Right kidney (tissue), 1 donor: ENCODE measurements around the gene ULBP1.
"Not testable (repeated sequence)": the region's sequence is repeated elsewhere in the genome, so short reads cannot be mapped to it uniquely, and the experiment has no call there.

Source experiments
- DNase-seq: peaks from one replicate; pipeline ENCODE4 v3.0.0-alpha.2; 2016

Gene ULBP1

DNA sequence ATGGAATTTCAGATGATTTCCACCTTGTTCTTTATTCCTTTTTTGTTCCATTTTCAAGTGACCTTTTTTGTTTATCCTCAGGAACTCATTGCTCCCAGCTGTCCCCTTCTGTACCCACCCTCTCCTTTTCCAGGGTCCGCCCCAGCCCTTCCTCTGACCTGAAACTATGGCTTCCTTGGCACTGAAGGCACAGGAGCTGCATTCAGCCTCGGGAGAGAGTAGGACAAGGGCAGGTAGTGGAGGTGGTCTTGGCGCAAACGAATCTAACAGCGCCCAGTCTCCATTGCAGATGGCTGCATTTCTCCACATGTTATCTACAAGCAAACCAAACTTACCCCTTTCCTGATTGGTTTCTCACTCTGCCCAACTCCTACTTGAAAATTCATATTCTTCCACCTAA is 30.7 kb upstream of the ULBP1 start:
- no peak for DNase-seq

DNA sequence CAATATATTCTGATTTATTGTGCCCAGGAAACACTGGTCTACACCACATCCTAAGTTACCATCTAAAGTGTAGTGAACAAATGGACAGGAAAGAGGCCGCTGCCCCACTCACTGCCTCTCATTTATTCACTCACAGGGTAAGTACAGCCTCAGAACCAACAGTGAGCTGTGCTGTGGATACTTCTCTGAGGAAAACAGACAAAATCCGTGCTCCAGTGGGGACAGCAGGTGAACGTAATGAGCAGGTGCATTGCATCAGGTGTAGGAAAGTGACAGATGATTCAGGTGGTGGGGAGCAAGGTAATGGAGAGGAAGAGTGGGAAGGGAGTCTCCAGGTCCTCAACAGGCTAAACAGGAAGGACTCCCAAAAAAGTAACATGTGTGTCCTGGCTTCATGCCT is 30.3 kb upstream of the ULBP1 start:
- DNase-seq, result no peak

DNA sequence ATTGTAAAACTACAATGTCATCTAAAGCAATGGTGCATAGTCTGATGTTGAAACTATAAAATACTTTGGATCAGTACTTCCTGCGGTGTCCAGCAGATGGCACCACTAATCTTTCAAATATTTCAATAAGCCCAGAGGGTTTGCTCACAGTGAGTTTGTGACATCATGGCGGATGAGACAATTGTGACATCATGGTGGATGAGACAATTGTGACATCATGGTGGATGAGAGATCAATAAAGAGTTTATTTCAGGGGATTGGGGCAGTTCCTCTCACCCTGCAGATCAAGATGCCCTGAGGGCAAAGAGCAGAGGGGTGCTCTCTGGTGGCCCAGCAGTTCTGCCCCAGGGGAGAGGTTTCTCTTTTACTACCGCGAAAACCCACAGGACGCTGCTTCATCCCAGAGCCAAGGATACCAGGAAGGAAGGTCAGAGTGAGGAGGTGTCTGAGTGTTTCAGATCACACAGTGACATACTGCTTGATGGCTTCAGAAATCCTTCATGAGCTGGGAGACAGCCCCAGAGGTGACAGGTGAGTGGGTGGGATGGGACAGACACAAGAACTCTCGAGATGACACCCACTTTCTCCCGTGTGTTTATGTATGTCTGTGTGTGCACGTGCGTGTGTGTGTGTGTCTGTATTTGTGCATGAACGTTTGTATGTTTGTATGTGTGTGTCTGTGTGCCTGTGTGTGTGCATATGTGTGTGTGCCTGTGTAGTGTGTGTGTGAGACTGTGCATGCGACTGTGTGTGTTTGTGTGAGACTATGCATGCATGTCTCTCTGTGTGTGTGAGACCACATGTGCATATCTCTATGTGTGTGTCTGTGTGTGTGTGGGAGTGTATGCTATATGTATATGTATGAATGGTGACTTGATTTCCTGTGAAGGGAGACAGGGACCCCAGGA is 29.2 kb upstream of the ULBP1 start:
- peak; percentile 42 for DNase-seq

DNA sequence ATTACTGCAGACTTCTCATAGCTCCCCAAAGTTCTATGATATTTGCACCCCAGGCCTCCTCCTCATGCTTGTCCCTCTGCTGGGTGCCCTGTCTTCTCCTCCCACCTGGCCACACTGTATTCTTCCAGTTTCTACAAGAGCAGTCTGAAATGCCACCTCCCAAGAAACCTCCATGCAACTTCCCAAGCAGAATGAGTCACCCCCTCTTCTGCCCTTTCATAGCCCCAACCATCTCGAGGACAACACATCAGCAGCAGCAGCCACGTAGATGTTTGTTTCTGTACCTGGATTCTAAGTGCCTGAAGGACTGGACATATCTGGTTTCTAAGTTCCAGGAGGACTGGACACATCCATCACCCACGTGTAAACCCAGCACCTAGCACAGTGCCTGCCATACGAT is 28.5 kb upstream of the ULBP1 start:
- no peak for DNase-seq

DNA sequence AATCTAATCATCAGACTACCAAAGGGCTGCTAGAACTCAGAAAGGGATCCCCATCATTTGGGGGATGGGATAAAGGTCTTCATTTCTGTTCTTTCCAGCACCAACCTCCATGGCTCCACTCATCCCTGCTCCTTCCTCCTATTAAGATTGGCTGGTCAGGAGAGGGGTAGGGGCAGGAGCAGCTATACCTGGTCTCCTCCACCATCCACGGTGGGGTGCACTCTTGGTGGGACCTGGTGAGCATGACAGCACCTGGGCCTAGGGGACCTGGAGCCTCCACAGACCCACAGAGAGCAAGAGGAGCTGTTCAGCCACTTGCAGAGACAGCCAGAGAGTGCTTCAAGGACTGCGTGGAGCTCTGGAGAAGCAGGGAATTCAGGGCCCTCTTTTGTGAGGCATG is 28.1 kb upstream of the ULBP1 start:
- DNase-seq, result no peak

DNA sequence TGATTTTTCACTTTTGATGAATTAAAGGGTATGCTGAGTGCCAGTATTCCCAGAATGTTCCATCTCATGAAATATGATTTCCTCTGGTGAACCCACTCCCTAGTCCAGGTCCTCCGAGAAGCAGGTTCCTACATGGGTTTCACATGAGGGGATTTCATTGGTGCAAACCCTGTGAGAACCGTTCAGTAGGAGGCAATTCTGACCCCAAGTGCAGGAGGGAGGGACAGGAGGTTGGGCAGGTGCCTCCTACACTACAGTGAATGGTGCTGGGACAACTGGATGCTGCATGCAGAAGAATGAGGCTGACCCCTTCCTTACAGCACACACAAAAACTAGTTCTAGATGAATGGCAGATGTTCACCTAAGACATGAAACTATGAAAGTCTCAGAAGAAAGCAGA is 27.0 kb upstream of the ULBP1 start:
- no peak for DNase-seq

DNA sequence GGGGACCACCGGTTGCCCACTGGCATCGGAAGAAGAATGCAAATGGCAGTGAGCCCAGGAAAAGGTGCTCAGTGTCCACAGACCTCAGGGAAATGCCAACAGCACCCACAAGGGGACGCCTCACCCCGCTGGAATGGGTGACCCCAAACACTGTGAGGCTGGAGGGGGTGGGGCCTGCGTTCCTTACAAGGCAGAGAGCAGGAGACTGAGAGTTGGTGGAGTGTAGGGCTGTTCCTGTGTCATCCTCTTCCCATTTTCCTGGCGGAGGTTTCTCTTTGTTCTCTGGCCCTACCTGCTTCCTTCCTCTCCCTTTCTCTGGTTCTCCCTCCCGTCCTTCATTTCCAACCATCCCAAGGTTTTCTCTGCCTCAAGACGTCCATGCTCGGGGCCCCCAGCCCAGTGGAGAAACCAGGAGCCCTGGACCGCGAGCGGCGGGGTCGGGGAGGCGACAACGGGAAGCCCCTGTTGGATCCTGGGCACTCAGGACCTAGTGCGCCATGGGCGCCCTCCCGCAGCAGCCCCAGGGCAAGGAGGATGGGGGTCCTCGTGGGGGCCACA is 25.7 kb upstream of the ULBP1 start:
- DNase-seq, result not testable (repeated sequence)

DNA sequence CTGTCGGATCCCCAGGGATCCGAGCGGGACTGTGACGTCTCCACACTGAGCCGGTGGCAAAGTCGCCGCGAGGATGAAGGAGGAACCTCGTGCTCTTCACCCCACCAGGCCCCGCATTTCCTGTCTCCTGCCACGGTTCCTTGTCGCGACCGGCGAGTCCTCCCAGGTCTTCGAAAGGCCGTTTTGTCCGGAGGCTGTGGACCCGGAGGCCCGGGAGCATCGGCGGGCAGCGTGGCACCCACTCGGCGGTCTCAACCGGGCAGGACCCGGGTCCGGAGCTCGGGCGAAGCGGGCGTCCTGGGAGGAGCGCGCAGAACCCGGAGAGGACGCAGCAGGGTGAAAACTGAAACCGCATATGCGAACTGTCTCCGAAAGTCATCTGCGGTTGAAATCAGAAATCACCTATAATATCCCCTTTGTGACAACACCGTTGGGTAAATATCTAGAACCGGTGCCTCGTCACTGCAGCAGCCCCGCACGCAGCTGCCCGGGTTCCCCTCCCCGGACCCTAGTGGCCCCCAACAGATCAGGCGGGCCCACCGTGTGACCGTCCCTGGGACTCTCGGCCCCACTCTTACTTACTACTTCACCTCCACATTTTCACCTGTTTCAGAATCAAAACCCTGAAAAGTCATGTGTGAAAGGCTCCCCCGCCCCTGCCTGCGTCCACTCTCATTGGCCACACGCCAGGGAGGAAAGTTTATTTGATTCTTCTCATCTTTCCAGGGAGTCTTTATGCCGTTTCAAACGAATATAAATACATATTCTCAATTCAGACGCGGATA is 25.0 kb upstream of the ULBP1 start:
- DNase-seq, result peak; percentile 70

DNA sequence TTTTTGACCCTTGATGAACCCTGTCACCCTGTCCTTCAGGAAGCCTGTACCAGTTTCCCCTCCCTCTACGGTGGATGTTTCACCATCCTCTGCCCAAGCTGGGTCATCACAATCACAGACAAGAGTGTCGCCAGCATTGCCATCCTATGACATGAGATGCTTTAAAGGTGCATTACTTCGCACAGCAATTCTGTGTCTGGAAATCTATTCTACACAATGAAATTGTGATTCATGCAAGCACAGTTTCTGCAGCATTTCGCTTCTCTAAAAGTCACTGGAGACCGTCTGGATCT is 24.4 kb upstream of the ULBP1 start:
- DNase-seq, result no peak

DNA sequence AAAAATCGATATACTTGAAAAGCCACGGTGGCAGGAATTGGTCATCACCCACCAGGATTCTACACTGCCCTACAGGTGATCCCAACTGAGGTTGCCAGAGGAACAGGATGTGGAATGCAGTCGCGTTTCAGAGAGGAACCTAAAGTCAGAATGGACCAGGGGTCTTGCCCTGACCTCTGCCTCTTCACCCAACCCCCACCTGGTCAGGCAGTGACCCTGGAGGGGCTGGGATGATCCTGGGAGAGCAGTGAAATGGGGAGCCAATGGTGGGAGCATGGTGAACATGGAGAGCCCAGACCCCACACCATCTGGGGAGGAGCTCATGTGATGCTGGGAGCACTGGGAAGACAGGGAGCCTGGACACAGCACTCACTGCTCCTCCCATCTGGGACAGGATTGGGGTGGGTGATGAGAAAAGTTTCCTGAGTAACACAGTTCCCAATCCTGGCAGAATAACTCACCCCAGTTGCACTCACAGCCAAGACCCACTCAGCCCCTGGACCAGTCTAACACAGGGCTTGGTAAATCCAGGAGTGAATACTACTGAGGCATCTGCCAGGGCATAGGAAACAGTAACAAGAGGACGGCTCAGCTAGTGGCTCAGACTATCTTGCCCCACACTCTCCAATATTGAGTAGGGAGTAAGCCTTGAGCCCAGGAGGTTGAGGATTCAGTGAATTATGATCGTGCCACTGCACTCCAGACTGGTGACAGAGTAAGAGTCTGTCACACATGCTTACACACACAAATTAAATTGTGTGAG is 23.7 kb upstream of the ULBP1 start:
- no peak for DNase-seq

DNA sequence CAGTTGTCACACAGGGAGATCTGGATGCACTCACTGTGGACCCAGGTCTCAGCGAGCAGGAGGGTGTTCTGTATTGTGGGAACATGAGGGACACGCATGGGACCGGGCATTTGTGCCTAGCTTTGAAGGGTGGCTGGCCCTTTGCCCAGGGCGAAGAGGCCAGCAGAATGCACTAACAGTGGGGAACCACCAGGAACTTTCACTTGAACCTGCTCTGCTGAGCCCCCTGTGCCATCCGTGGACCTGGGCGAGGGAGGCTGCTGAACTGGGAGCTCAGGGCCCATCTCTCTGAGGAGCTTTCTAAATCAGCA is 23.1 kb upstream of the ULBP1 start:
- DNase-seq, result no peak

DNA sequence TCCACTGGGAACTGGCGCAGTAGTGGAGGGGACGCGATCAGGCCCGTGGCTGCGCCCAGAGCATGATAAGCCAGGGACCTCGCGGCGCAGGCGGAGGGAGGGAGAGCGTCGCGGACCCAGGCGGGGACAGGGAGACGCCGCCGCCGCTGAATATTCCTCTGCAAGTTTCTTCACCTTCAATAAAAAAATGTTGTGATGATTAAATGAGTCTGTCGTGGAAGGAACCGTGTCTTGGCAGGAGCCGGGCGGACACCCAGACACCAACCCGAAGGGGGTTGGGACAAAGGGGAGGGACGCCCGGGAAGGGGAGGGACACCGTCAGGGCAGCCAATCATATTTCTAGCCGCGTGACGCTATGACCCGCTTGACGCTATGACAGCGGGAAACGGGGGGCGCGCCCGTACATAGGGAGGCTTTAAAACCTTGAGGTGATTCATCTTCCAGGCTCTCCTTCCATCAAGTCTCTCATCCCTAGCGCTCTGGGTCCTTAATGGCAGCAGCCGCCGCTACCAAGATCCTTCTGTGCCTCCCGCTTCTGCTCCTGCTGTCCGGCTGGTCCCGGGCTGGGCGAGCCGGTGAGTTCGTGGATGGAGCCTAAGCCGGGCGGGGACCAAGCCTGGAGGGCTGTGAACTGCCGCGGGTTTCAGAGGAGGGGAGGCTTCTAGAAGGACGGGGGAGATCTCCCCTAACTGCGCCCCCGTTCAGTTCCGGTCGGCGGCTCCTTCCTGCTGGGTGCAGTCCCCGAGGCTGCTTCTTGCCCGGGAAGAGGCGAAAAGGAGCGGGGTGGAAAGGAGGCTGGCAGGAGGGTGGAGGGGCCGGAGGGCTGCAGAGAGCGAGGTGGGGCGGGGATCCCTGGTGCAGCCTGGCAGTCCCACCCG is 21.9 kb upstream of the ULBP1 start, which contains the start of gene ULBP2:
ULBP2 (plus strand) TSS at position 432 of the 878 bp plus-strand sequence; CDS start at position 491, 59 bp downstream.
- peak; percentile 85 for DNase-seq

DNA sequence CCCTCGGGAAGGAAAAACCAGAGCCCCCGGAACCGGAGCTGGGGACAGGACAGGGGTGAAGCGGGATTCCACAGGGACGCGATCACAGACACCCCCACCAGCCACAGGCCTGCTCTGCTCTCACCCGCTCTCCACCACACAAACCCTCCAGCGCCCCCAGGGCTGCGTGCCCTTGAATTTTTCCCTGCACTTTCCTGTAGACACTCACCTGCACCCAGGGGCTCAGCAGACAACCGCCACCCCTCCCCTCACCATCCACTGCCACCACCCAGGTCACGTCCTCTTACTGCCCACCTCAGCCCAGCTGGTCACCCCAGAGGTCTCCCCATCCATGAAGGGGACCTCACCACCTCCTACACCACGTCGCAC is 21.3 kb upstream of the ULBP1 start:
- DNase-seq, result no peak

DNA sequence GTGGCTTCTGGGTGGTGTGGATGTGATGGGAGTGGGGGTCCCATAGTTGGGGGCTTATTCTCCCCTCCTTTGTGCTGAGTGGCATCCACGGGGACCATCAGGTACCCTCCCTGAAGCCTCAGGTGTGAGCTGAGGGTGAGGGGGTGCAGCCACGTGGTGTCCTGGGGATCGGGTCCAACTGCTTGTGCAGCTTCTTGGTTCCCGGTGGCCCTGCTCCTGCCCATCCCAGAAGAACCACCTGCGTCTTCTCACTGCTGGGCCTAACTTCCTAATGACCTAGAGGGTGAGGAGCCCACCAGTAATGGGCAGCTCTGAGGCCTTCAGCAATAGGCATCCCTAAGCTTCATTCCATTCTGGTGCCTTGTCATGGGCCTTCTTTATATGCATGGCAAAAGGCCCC is 20.4 kb upstream of the ULBP1 start:
- not testable (repeated sequence) for DNase-seq

DNA sequence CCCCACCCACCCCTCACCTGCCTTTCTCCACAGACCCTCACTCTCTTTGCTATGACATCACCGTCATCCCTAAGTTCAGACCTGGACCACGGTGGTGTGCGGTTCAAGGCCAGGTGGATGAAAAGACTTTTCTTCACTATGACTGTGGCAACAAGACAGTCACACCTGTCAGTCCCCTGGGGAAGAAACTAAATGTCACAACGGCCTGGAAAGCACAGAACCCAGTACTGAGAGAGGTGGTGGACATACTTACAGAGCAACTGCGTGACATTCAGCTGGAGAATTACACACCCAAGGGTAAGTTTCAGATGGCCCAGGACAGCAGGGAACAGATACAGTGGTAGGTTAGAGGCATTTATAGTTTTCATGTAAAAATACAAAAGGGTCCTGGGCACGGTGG is 18.5 kb upstream of the ULBP1 start:
- DNase-seq, result not testable (repeated sequence)

DNA sequence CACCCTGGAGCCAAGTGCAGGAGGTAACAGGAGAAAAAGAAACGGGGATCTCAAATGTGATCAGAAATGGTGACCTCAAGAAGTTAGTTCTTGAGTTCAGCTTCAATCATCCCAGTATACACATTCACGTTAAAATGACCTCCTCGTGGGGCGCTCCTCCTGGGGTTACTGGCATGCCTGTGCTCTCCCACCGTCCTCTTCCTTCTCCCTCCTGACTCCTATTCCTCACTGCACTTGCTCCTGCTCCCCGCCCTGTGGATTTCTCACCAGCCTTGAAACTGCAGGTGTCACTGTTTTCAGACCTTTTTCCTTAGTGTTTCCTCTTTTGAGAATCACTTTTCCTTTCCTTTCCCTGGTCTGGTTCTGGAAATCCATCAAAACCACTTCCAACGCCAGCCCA is 17.1 kb upstream of the ULBP1 start:
- DNase-seq, result not testable (repeated sequence)

DNA sequence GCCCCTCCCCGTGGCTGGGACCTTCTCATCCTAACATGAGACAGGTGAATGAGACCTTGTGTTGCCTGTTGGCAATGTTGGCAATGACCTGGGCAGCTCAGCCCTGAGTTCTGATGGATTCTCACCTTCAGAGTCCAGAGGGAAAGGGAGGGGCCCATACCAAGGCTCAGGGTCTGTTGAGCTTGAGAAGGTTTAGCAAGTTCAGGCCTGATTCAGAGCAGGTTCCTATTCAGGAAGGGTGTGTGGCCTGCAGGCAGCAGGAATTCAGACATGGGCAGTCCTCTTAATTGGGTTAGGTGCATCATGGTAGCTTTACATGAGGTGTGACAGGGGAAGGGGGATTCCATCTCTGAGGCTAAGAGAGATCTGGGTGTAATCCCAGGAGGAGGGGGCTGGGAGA is 16.2 kb upstream of the ULBP1 start:
- DNase-seq, result not testable (repeated sequence)

DNA sequence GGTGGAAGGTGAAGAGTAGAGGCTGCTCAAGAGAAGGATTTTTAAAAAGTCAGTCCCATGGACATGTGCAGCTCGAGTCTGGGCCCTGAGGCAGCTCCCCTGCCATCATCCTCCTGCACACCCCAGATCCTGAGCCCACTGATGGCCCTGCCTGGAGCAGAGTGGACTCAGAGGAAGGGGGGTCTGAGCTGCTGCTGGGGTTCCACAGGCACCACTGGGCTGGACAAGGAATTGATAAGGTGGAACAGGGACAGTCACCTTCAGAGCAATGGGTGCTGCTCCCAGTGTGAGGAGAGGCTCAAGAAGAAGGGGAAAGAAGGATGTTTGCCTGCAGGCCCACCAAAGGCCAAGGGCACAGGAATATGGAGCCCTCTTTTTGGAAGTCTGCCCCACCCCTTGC is 15.7 kb upstream of the ULBP1 start:
- DNase-seq, result no peak

DNA sequence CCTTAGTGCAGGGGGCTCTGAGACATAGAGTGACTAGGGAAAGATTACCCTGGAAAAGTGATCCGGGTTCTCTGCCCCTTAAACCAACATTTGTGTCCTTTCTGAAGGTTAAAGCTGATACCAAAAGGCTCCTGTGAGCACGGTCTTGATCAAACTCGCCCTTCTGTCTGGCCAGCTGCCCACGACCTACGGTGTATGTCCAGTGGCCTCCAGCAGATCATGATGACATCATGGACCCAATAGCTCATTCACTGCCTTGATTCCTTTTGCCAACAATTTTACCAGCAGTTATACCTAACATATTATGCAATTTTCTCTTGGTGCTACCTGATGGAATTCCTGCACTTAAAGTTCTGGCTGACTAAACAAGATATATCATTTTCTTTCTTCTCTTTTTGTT is 15.1 kb upstream of the ULBP1 start:
- DNase-seq, result no peak

DNA sequence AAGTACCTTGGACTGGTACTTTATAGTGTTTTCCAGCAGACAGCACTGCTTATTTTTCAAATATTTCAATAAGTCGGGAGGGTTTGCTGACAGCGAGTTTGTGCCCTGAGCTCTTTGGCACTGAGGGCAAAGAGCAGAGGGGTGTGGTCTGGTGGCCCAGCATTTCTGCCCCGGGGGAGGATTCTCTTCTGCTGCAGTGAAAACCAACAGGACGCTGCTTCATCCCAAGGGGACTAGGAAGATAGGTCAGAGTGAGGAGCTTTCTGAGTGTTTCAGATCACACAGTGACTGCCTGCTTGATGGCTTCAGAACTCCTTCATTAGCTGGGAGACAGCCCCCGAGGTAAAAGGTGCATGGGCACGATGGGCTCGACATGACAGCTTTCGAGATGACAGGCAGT is 13.3 kb upstream of the ULBP1 start:
- no peak for DNase-seq

DNA sequence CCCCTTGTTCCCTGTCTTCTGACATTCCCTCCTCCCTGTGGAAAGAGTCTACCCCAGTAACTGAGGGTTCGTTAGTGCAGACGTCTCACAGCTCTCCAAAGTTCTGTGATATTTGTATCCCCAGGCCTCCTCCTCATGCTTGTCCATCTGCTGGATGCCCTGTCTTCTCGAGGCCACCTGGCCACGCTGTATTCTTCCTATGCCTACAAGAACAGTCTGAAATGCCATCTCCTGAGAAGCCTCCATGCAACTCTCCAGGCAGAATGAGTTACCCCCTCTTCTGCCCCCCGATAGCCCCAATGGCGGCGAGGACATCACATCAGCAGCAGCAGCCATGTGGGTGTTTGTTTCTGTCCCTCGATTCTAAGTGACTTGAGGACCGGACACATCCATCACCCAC is 12.6 kb upstream of the ULBP1 start:
- DNase-seq, result no peak

DNA sequence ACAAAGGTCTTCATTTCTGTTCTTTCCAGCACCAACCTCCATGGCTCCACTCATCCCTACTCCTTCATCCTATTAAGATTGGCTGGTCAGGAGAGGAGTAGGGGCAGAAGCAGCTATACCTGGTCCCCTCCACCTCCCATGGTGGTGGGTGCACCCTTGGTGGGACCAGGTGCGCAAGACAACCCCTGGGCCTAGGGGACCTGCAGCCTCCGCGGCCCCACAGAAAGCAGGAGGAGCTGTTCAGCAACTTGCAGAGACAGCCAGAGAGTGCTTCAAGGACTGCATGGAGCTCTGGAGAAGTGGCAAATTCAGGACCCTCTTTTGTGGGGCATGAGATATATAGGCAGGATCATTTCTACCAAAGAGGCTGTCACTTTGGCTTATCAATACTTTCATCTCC is 12.1 kb upstream of the ULBP1 start:
- no peak for DNase-seq
